ENCODE results near the gene BST1.

BST1 gene, protein sequence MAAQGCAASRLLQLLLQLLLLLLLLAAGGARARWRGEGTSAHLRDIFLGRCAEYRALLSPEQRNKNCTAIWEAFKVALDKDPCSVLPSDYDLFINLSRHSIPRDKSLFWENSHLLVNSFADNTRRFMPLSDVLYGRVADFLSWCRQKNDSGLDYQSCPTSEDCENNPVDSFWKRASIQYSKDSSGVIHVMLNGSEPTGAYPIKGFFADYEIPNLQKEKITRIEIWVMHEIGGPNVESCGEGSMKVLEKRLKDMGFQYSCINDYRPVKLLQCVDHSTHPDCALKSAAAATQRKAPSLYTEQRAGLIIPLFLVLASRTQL

DNA sequence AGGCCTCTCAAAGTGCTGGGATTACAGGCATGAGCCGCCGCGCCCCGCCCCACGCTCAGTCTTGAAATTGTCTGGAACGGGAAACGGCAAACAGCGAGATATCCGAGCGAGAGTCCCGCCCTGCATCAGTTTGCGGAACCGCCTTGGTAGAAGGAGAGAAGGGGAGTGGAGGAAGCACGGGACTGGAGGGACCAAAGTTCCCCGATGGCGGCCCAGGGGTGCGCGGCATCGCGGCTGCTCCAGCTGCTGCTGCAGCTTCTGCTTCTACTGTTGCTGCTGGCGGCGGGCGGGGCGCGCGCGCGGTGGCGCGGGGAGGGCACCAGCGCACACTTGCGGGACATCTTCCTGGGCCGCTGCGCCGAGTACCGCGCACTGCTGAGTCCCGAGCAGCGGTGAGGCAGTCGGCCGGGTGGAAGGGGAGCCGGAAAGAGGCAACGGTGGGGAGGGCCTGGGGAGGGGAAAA is at the start of gene BST1:
TSS of gene BST1 (plus strand) at position 125 of the 463 bp plus-strand sequence. CDS start at position 205, 80 bp downstream.
- DNase-seq (ENCODE audit: extremely low spot score, insufficient read length, low read depth) (peak; percentile 7), FAIRE-seq (no peak)

DNA sequence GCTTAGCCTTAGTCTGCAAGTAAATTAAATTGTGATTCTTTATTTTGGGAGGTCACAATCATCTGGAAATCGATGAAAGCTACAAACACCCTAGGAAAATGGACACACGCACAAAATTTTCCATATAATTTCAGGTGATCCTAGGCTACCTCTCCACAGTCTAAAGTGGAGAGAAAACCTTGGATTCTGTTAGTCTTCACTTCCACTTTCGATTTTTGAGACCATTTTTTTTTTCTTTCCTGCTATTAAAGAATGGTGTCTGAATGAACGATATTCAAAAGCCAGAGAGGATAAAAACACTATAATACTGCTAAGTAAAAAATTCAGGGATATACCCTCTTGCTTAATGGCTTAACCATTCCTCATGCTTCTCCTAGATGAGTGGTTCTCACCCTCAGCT is 49.4 kb upstream of the BST1 start:
- DNase-seq (ENCODE audit: extremely low spot score, insufficient read length, low read depth) (no peak), FAIRE-seq (no peak)

DNA sequence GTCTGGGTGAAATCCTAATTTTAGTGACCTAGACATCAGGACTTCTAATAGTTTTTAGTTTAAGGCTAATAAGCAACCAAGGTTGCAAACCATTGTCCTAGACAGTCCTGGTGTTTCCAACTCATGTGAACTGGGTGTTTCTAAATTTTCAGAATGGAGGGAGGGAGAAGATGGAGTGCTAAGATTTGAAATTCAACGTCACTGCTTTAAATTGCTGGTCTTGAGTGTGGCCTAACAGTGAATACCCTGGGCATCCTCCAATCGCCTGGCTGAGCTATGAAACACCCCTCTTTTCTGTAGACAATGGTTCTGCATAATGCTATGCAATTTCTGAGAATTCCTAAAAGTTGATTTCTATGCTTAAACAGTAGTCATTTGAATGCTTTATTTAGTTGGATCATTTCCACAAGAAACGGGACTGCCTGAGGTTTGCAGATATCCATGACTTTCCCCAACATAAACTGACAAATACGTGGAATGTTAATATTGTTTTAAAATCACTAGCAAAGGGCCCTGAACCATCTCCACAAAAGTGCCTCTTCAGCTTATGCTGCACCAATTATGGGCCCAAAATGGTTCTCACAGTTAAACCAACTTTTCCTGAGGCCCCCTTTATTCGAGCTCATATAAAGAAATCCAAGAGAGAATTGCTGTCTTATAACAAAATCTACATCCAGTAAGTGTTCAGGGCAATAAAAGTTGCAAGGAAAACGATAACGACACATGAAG is 48.8 kb upstream of the BST1 start:
- FAIRE-seq (peak; percentile 76), DNase-seq (ENCODE audit: extremely low spot score, insufficient read length, low read depth) (no peak)

DNA sequence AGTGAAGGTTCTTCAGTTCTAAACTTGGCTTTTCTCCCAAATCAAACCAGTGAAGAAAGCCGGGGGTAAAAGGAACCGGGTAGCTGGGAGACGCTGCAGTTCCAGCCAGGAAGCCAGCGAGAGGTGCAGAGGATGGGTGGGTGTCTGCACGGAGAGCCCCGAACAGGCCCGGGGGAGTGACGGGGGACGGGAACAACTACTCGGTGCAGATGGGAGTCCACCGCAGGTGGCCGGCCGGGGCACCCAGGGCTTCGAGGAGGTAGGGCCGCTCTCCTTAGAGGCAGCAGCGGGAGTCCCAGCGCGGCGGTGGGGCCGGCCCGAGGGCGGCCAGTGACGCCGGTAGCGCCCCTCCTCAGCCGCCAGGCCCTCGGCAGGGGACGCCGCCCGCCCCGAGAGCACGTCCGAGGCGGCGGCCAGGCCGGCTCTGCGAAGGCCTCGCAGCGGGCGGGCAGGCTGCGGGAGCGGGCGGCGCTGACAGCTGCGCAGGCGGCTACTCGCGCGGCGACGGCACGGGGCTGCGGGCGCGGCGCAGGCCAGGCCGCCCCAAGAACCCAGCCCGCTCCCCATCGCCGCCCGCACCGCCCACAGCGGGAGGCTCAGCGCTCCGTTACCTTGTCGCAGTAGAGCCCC is 48.2 kb upstream of the BST1 start:
- FAIRE-seq (peak; percentile 48), DNase-seq (ENCODE audit: extremely low spot score, insufficient read length, low read depth) (peak; percentile 9)

- peak; percentile 81 for FAIRE-seq
- peak; percentile 89 for DNase-seq (ENCODE audit: extremely low spot score, insufficient read length, low read depth)
Measured at GRCh38 chr4:15655223-15656037, 47.4 kb upstream of the BST1 start, which contains the start of gene FBXL5. Gene FBXL5 (minus strand): TSS chr4:15655357. CDS start chr4:15655287, 70 bp downstream.

DNA sequence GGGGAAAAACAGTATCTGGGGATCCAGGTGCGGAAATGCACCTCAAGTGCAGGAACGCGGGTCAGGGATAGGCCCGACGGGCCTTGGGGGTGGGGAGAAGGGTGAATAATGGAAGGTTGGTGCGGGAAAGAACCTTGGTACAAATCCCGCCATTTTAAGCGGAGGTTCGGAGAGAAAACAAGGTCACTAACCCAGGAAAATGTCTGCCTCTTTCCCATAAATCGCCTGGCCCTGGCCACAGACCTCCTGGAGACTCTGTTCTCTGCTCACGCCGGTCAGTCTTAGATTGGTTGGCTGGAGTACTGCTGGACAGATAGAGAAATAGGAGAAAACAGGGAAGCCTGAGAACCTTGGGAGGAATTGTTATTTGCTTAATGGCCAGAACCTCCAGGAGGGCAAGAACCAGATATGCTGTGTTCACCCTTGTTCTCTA is 46.8 kb upstream of the BST1 start:
- no peak for DNase-seq (ENCODE audit: extremely low spot score, insufficient read length, low read depth)

GRCh38 chr4:15657366-15657765 is 45.5 kb upstream of the BST1 start:
- DNase-seq (ENCODE audit: extremely low spot score, insufficient read length, low read depth) = no peak
- FAIRE-seq = no peak

More for the DNA sequence above, 46.8 kb upstream of the BST1 start:
- FAIRE-seq = no peak

- FAIRE-seq = no peak
- no peak for DNase-seq (ENCODE audit: extremely low spot score, insufficient read length, low read depth)
Measured at GRCh38 chr4:15658136-15658770, 44.6 kb upstream of the BST1 start.

- DNase-seq (ENCODE audit: extremely low spot score, insufficient read length, low read depth) (no peak), FAIRE-seq (no peak)
Measured at GRCh38 chr4:15658781-15659180, 44.1 kb upstream of the BST1 start.

GRCh38 chr4:15659768-15660570 is 42.9 kb upstream of the BST1 start:
- DNase-seq (ENCODE audit: extremely low spot score, insufficient read length, low read depth) (no peak), FAIRE-seq (no peak)

DNA sequence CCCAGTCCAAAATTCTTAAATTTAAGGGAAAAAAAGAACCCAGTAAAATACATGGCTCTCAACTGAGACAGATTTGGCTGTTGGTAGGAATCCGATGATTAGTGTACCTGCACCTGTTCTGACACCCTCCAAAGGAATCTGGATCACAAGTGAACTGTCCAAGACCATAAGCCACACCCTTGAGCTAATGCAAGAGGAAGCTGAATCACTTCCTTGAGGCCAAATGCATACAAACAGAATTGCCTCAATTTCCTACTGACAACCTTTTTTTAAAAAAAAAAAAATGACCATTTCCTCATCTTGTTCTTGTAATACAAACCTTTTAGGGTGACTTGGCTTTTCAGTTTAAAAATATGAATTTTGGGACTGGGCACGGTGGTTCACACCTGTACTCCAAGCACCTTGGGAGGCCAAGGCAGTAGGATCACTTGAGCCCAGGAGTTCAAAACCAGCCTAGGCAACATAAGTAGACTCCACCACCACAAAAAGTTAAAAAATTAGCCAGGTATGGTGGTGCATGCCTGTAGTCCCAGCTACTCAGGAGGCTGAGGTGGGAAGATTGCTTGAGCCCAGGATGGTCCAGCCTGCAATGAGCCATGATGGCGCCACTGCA is 37.0 kb upstream of the BST1 start:
- DNase-seq (ENCODE audit: extremely low spot score, insufficient read length, low read depth) (no peak), FAIRE-seq (no peak)

DNA sequence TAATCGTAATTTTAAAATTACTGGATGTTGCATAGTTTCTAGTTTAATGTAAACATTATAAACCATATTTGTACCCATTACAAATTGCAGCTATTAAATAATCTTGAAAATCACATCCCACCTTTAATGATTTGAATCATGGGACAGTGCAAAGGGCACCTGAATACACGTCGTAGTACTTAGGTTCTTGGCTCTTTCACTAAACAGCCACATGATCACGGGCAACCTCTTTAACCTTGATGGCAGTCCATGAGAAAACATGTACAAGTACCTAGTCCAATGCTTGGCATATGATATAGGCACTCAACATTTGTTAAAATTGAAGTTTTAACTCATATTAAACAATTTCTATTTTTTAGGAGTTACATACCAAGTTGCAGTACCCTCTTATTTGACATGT is 35.9 kb upstream of the BST1 start:
- DNase-seq (ENCODE audit: extremely low spot score, insufficient read length, low read depth) (no peak), FAIRE-seq (no peak)

DNA sequence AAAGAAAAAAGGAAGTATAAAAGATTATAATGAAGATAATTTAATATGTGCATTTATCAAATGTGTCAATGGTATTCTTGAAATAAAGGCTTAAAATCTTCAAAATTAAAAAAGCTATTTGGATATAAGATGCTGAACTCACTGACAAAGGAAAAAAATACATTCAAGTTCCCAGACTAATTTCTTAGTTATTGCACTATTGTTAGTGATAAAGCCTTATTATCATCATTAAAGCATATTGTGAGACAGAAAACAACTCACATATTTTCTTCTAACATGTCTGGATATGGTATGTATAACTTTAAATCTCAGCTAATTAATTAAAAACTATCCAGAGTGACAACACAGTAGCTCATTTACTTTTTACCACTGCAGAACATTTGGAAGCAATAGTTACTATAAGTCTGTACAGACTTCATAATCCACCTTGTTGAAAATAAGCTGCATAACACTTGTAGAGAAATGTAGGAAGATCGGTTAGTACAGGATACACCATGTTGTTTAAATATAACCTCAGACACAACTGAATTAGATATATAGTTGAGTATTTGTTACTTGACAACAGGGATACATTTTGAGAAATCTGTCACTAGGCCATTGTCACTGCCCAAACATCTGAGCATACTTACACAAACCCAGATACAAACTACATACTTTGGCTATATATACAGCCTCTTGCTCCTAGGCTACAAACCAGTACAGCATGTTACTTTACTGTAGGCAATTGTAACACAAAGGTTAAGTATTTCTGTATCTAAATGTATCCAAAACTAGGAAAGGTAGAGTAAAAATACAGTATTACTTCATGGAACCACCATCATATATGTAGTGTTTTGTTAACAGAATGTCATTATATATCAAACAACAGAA is 34.1 kb upstream of the BST1 start:
- DNase-seq (ENCODE audit: extremely low spot score, insufficient read length, low read depth) = no peak
- FAIRE-seq = no peak

GRCh38 chr4:15670576-15670975 is 32.3 kb upstream of the BST1 start:
- DNase-seq (ENCODE audit: extremely low spot score, insufficient read length, low read depth) = no peak
- FAIRE-seq = no peak

DNA sequence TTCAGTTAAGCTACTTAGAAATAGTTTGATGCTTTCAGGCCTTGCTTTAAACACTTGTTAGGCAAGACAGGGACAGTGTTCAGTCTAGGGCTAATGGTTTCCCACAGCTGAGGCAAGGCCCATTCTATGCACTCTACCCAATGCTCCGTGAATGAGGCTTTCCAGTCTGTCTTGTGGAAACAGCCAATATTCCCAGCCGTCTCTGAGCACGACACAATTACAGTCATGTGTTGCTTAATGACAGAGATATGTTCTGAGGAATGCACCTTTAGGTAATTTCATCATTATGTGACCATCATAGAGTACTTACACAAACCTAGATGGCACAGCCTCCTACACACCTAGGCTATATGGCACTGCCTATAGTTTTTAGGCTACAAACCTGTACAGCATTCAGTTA is 30.8 kb upstream of the BST1 start:
- FAIRE-seq (no peak), DNase-seq (ENCODE audit: extremely low spot score, insufficient read length, low read depth) (no peak)

GRCh38 chr4:15673337-15673736 is 29.5 kb upstream of the BST1 start:
- DNase-seq (ENCODE audit: extremely low spot score, insufficient read length, low read depth) (no peak), FAIRE-seq (no peak)

- FAIRE-seq (no peak), DNase-seq (ENCODE audit: extremely low spot score, insufficient read length, low read depth) (no peak)
Measured at GRCh38 chr4:15674046-15674445, 28.8 kb upstream of the BST1 start.

All from GM18507 (cell line).